Measurements from ENCODE around the gene GALNT5. TPM values are rescaled to one million over a fixed set of nuclear protein-coding genes. Genes with fewer than 3 reads are reported as not detected.

Gene GALNT5
- total RNA-seq, 1 experiment from 2014 or later, result 0.04 TPM

DNA sequence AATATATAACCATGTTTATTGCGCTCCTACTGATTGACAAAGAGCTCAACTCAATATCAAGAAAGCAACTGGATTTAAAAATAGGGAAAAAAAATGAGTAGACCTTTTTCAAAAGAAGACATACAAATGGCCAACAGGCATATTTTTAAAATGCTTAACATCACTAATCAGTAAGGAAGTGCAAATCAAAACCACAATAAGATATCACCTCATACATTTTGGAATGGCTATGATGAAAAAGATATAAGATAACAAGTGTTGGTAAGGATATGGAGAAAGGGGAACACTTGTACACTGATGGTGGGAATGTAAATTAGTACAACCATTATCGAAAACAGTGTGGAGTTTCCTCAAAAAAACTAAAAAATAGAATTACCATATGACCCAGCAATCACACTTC, 5.6 kb upstream of the GALNT5 start:
- Histone ChIP-seq H3K27ac (ENCODE audit: low read length) (no peak overlapping the region), H2AFZ (ENCODE audit: low read length) (no peak overlapping the region), H3K9me3 (ENCODE audit: low read length) (no peaks in the 10 kb centered on the region), H3K79me2 (ENCODE audit: low read length) (no peaks in the 10 kb centered on the region), H3K9me2 (replicated peaks; ENCODE audit: low read length) (no peaks in the 10 kb centered on the region), H3K9ac (ENCODE audit: low read length) (no peak overlapping the region), H3K27me3 (ENCODE audit: low read length) (no peaks in the 10 kb centered on the region), H3K4me2 (ENCODE audit: low read length) (no peak overlapping the region), H3K4me1 (ENCODE audit: insufficient read depth, low read length) (peaks cover 8% of the 10 kb centered on the region), H3F3A (ENCODE audit: low read length, unreplicated experiment) (peaks cover 6% of the 10 kb centered on the region), H4K20me1 (ENCODE audit: low read length) (no peaks in the 10 kb centered on the region), H3K36me3 (ENCODE audit: low read depth, low read length) (no peaks in the 10 kb centered on the region), H3K4me3 (ENCODE audit: low read length) (no peak overlapping the region)
- TF ChIP-seq EZH2phosphoT487 (IDR thresholded peaks at IDR 0.05; ENCODE audit: borderline replicate concordance, low read length) (no peak), EZH2 (IDR thresholded peaks at IDR 0.05; ENCODE audit: low read length, unreplicated experiment) (no peak)
- TF ChIP-seq, protein P1, sequence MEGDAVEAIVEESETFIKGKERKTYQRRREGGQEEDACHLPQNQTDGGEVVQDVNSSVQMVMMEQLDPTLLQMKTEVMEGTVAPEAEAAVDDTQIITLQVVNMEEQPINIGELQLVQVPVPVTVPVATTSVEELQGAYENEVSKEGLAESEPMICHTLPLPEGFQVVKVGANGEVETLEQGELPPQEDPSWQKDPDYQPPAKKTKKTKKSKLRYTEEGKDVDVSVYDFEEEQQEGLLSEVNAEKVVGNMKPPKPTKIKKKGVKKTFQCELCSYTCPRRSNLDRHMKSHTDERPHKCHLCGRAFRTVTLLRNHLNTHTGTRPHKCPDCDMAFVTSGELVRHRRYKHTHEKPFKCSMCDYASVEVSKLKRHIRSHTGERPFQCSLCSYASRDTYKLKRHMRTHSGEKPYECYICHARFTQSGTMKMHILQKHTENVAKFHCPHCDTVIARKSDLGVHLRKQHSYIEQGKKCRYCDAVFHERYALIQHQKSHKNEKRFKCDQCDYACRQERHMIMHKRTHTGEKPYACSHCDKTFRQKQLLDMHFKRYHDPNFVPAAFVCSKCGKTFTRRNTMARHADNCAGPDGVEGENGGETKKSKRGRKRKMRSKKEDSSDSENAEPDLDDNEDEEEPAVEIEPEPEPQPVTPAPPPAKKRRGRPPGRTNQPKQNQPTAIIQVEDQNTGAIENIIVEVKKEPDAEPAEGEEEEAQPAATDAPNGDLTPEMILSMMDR (conservative IDR thresholded peaks at IDR 0.05; ENCODE audit: low read depth, low read length), result no peak
- no peak for DNase-seq
- intact Hi-C loops (cut with micrococcal nuclease), result no loop called here
- BruUV-seq (replicated peaks), result no TSS peak
- ChIA-PET POLR2A (ENCODE audit: unreplicated experiment) (no interaction called here), CTCF (no interaction called here)
- no peak for ATAC-seq

DNA sequence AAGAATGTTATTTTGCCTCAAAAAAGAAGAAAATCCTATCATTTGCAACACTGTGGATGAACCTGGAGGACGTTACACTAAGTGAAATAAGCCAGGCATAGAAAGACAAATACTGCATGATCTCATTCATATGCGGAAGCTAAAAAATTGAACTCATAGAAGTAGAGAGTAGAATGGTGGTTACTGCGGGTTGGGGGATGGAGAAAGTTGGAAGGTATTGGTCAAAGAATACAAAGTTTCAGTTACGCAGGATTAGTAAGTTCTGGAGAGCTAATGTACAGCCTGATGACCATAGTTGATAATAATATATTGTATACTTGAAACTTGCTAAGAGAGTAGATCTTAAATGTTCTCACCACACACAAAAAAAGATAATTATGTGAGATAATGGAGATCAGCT, 5.0 kb upstream of the GALNT5 start:
- DNase-seq (no peak), ATAC-seq (no peak)
- TF ChIP-seq, protein P1 (conservative IDR thresholded peaks at IDR 0.05; ENCODE audit: low read depth, low read length), result no peak
- TF ChIP-seq EZH2 (IDR thresholded peaks at IDR 0.05; ENCODE audit: low read length, unreplicated experiment) (no peak), EZH2phosphoT487 (IDR thresholded peaks at IDR 0.05; ENCODE audit: borderline replicate concordance, low read length) (no peak)
- H3K4me3 ChIP-seq (ENCODE audit: low read length), result no peak overlapping the region
- no peak overlapping the region for H2AFZ ChIP-seq (ENCODE audit: low read length)
- H3K27ac ChIP-seq (ENCODE audit: low read length), result no peak overlapping the region
- intact Hi-C loops (cut with micrococcal nuclease), result no loop called here
- H3K9me3 ChIP-seq (ENCODE audit: low read length), result no peaks in the 10 kb centered on the region
- H3F3A ChIP-seq (ENCODE audit: low read length, unreplicated experiment), result no peaks in the 10 kb centered on the region
- ChIA-PET POLR2A (ENCODE audit: unreplicated experiment) (no interaction called here), CTCF (no interaction called here)
- no peaks in the 10 kb centered on the region for H3K79me2 ChIP-seq (ENCODE audit: low read length)
- BruUV-seq (replicated peaks), result no TSS peak
- no peaks in the 10 kb centered on the region for H3K27me3 ChIP-seq (ENCODE audit: low read length)
- peaks cover 2% of the 10 kb centered on the region for H3K4me1 ChIP-seq (ENCODE audit: insufficient read depth, low read length)
- H4K20me1 ChIP-seq (ENCODE audit: low read length), result no peaks in the 10 kb centered on the region
- H3K36me3 ChIP-seq (ENCODE audit: low read depth, low read length), result no peaks in the 10 kb centered on the region
- H3K9me2 ChIP-seq (replicated peaks; ENCODE audit: low read length), result no peaks in the 10 kb centered on the region
- no peak overlapping the region for H3K9ac ChIP-seq (ENCODE audit: low read length)
- H3K4me2 ChIP-seq (ENCODE audit: low read length), result no peak overlapping the region

DNA sequence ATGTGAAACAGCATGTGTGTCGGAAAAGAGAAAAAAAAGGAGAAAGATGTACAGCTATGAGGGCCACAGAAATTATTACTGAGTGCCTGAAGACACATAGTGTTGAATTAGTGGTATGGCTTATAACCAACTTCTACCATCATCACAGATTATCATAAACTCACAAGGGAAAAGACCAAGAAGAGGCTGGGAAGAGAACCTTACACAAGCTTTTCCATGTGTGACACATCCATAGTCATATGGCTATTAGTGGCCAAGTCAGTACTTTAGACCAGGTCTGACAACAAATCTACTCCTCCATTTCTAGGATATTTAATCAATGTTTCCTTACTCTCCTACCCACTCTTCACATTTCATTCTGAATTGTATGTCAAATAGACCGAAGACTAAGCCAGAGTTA, 3.5 kb upstream of the GALNT5 start:
- H3K36me3 ChIP-seq (ENCODE audit: low read depth, low read length), result no peaks in the 10 kb centered on the region
- no peaks in the 10 kb centered on the region for H3K9me3 ChIP-seq (ENCODE audit: low read length)
- peak; percentile 28 for DNase-seq
- no peak; the same call in 1 of the 2 replicates for ATAC-seq
- no peaks in the 10 kb centered on the region for H3K9me2 ChIP-seq (replicated peaks; ENCODE audit: low read length)
- no peaks in the 10 kb centered on the region for H4K20me1 ChIP-seq (ENCODE audit: low read length)
- no TSS peak for BruUV-seq (replicated peaks)
- no peaks in the 10 kb centered on the region for H3K79me2 ChIP-seq (ENCODE audit: low read length)
- no peak overlapping the region for H2AFZ ChIP-seq (ENCODE audit: low read length)
- no peak for TF ChIP-seq EZH2 (IDR thresholded peaks at IDR 0.05; ENCODE audit: low read length, unreplicated experiment)
- no peak for TF ChIP-seq EZH2phosphoT487 (IDR thresholded peaks at IDR 0.05; ENCODE audit: borderline replicate concordance, low read length)
- TF ChIP-seq, protein P1 (conservative IDR thresholded peaks at IDR 0.05; ENCODE audit: low read depth, low read length), result no peak
- H3K9ac ChIP-seq (ENCODE audit: low read length), result no peak overlapping the region
- CTCF ChIA-PET, result no interaction called here
- no peaks in the 10 kb centered on the region for H3K27me3 ChIP-seq (ENCODE audit: low read length)
- H3F3A ChIP-seq (ENCODE audit: low read length, unreplicated experiment), result no peaks in the 10 kb centered on the region
- H3K4me3 ChIP-seq (ENCODE audit: low read length), result no peak overlapping the region
- H3K4me2 ChIP-seq (ENCODE audit: low read length), result no peak overlapping the region
- intact Hi-C loops (cut with micrococcal nuclease), result no loop called here
- H3K4me1 ChIP-seq (ENCODE audit: insufficient read depth, low read length), result no peaks in the 10 kb centered on the region
- H3K27ac ChIP-seq (ENCODE audit: low read length), result no peak overlapping the region
- POLR2A ChIA-PET (ENCODE audit: unreplicated experiment), result no interaction called here

All from PC-3 (cell line).